MCF 10A (cell line): ENCODE data around the gene MVP. TPM values are rescaled to one million over a fixed set of nuclear protein-coding genes. Genes with fewer than 3 reads are reported as not detected.
A peak's percentile ranks its signal among the peaks of the same experiment; 100 is the strongest.

Source experiments
- BruUV-seq: library from RNA; stranded (reverse); fragments of 400-500 nt; replicated peaks from 2 replicates; lab custom pipeline; 2021; lab: Mats Ljungman, UMichigan
- CTCF ChIA-PET: fragments of 300-600 bp; sonication (Branson Sonifier 250); formaldehyde crosslinking; extraction: SDS; loops from one replicate; lab custom pipeline; 2021; ENCODE audit warnings: antibody characterized with exemption, inconsistent platforms; lab: Yijun Ruan, JAX
- POLR2A ChIA-PET: fragments of 300-600, 350-650 bp; sonication (Branson Sonifier 250); formaldehyde crosslinking; extraction: SDS; loops from one replicate; lab custom pipeline; 2020; ENCODE audit warnings: antibody characterized with exemption, inconsistent platforms; lab: Yijun Ruan, JAX
- DNase-seq: peaks from one replicate; pipeline ENCODE4 v3.0.0-alpha.2; 2018; ENCODE audit not compliant: unreplicated experiment
- H3K27ac Mint-ChIP-seq: one replicate; pipeline ENCODE4 v1.8.0; 2022; ENCODE audit warnings: mild to moderate bottlenecking, low read depth, mixed read lengths; ENCODE audit not compliant: unreplicated experiment
- H3K27me3 Mint-ChIP-seq: one replicate; pipeline ENCODE4 v1.8.0; 2022; ENCODE audit warnings: mixed read lengths; ENCODE audit not compliant: insufficient read depth, unreplicated experiment
- H3K36me3 Mint-ChIP-seq: one replicate; pipeline ENCODE4 v1.8.0; 2022; ENCODE audit warnings: mild to moderate bottlenecking, moderate library complexity, mixed read lengths; ENCODE audit not compliant: insufficient read depth, unreplicated experiment
- H3K4me1 Mint-ChIP-seq: one replicate; pipeline ENCODE4 v1.8.0; 2022; ENCODE audit warnings: mixed read lengths; ENCODE audit not compliant: insufficient read depth, unreplicated experiment
- H3K4me3 Mint-ChIP-seq: one replicate; pipeline ENCODE4 v1.8.0; 2022; ENCODE audit warnings: mild to moderate bottlenecking, moderate library complexity, mixed read lengths; ENCODE audit not compliant: unreplicated experiment
- H3K9me3 Mint-ChIP-seq: one replicate; pipeline ENCODE4 v1.8.0; 2022; ENCODE audit warnings: mixed read lengths; ENCODE audit not compliant: unreplicated experiment
- intact Hi-C: fragments of 100-400 bp; cut with micrococcal nuclease; formaldehyde crosslinking; loops from 2 replicates; pipeline ENCODE4 v1.14.1; 2022
- total RNA-seq: library from RNA; stranded (reverse); gene quantifications from 2 replicates; pipeline ENCODE4 v1.2.3, GENCODE V29; 2022
- TF ChIP-seq, protein P1 (sequence below): fragments of 200-600 bp; IDR thresholded peaks from one replicate; pipeline ENCODE4 v1.8.0; 2022; ENCODE audit warnings: antibody characterized with exemption, mild to moderate bottlenecking; ENCODE audit not compliant: unreplicated experiment

Gene MVP
- total RNA-seq, 1 experiment from 2014 or later: 56.5 TPM

DNA sequence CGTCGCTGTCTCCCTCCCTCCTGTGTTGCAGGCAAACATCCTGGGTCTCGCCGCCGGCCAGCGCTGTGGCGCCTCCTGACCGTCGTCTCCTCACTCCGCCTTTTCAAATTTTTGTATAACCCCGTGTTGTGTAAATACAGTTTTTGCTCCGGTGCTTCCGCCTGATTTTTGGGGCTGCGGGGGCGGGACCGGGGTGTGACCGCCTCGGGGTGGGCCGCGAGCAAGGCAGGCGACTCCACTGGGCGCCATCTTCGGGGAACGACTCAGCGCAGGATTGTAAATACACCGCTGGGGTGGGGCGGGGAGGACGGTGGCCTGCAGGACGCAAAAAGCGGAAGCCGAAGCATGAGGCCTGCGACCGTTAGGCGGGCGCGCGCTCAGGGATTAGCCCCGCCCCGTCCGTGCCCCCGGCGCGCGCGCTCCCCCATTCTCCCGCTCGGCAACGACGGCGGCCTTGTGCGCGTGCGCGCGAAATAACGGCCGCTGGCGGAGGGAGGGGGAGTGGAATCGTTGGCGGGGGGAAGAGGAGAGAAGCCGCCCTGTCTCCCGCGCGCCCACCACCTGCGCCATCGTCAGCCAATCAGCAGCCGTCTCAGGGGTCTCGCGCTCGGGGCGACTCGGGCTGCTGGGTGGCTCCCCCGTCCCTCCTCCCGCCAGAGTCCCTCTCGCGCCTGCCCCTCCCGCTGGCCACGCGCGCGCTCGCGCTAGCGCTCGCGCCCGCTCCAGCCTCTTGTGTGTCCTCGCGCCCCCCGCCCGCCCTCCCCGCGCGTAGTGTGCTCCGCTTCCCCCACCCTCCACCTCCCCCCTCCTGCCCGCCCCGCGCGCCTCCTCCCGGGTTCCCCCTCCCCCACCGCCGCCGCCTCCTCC lies 14.8 kb upstream of the MVP start:
- no peaks in the 10 kb centered on the region for H3K9me3 Mint-ChIP-seq
- intact Hi-C loops: loop anchor here (1.0 to 5.0 kb wide), 2 partner anchors 15 to 217 kb away; partner anchors contain the start of genes C16orf92 and KIF22
- H3K36me3 Mint-ChIP-seq: peaks cover 48% of the 10 kb centered on the region
- peaks cover 29% of the 10 kb centered on the region for H3K4me1 Mint-ChIP-seq
- ChIA-PET CTCF (interaction anchor here (1.5 to 1.9 kb wide), 2 partner anchors 12 to 15 kb away, joined by 6 to 8 read pairs; partner anchors contain the start of gene KIF22), POLR2A (interaction anchor here (0.5 to 6.7 kb wide), 11 partner anchors 11 to 262 kb away, joined by 3 to 120 read pairs (median 5); partner anchors contain the start of genes HIRIP3, KCTD13, KIF22 and MVP)
- DNase-seq: peak; percentile 95
- H3K27ac Mint-ChIP-seq: peak overlapping the region; percentile 98
- TF ChIP-seq, protein P1, sequence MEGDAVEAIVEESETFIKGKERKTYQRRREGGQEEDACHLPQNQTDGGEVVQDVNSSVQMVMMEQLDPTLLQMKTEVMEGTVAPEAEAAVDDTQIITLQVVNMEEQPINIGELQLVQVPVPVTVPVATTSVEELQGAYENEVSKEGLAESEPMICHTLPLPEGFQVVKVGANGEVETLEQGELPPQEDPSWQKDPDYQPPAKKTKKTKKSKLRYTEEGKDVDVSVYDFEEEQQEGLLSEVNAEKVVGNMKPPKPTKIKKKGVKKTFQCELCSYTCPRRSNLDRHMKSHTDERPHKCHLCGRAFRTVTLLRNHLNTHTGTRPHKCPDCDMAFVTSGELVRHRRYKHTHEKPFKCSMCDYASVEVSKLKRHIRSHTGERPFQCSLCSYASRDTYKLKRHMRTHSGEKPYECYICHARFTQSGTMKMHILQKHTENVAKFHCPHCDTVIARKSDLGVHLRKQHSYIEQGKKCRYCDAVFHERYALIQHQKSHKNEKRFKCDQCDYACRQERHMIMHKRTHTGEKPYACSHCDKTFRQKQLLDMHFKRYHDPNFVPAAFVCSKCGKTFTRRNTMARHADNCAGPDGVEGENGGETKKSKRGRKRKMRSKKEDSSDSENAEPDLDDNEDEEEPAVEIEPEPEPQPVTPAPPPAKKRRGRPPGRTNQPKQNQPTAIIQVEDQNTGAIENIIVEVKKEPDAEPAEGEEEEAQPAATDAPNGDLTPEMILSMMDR: no peak
- H3K27me3 Mint-ChIP-seq: no peaks in the 10 kb centered on the region
- no TSS peak for BruUV-seq
- H3K4me3 Mint-ChIP-seq: peak overlapping the region; percentile 92

DNA sequence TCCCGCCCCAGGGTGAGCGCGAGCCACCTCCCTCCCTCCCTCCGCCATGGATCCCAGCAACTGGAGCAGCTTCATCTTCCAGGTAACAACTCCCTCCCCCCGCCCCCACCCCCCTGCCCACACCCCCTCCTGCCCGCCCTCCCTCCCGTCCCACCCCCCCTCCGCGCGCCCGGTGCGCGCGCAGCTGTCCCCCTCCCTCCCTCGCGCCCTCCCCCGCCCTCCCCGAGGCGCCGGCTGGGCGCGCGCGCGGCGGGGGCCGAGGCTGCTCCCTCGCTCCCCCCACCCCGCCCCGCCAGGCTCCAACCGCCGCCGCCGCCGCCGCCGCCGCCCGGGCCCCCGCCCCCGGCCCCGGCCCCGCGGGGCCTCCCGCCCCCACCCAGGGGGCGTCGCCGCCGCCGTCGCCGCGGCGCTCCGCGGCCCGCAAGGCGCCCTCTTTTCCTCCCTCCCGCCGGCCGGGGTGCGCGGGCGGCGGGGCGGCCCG lies 14.1 kb upstream of the MVP start, which contains the start of gene MAZ:
MAZ (plus strand) TSS at position 431 of the 481 bp plus-strand sequence. CDS start 173 bp downstream, outside the sequence.
- DNase-seq: no peak
- H3K4me1 Mint-ChIP-seq: peaks cover 35% of the 10 kb centered on the region
- H3K27me3 Mint-ChIP-seq: no peaks in the 10 kb centered on the region
- peak within 1 kb of the TSS; percentile 92 for H3K4me3 Mint-ChIP-seq
- TF ChIP-seq, protein P1: no peak
- POLR2A ChIA-PET: interaction anchor here (0.5 to 3.7 kb wide), 6 partner anchors 13 to 852 kb away, joined by 3 to 120 read pairs (median 6); partner anchors contain the start of genes FBRS, MVP, PAGR1 and TAOK2
- no peaks in the 10 kb centered on the region for H3K9me3 Mint-ChIP-seq
- H3K36me3 Mint-ChIP-seq: peaks cover 48% of the 10 kb centered on the region
- no TSS peak for BruUV-seq
- peak within 1 kb of the TSS; percentile 98 for H3K27ac Mint-ChIP-seq
- CTCF ChIA-PET: interaction anchor here (0.8 to 3.3 kb wide), 2 partner anchors 12 to 16 kb away, joined by 4 to 50 read pairs; partner anchors contain the start of genes KIF22, MVP and PAGR1
- intact Hi-C loops: loop anchor here (5.0 kb wide), 1 partner anchor 216 kb away; the partner anchor contains the start of gene C16orf92

DNA sequence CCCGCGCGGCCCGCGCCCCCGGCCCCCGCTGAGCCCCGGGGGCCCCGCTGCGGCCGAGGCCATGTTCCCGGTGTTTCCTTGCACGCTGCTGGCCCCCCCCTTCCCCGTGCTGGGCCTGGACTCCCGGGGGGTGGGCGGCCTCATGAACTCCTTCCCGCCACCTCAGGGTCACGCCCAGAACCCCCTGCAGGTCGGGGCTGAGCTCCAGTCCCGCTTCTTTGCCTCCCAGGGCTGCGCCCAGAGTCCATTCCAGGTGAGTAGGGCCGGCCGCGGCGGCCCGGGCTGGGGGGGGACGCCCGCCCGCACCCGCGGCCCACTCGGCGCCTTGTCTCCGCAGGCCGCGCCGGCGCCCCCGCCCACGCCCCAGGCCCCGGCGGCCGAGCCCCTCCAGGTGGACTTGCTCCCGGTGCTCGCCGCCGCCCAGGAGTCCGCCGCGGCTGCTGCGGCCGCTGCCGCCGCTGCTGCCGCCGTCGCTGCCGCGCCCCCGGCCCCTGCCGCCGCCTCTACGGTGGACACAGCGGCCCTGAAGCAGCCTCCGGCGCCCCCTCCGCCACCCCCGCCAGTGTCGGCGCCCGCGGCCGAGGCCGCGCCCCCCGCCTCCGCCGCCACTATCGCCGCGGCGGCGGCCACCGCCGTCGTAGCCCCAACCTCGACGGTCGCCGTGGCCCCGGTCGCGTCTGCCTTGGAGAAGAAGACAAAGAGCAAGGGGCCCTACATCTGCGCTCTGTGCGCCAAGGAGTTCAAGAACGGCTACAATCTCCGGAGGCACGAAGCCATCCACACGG lies 13.4 kb upstream of the MVP start:
- Mint-ChIP-seq H3K4me3 (peak overlapping the region; percentile 81), H3K9me3 (no peaks in the 10 kb centered on the region), H3K27me3 (no peaks in the 10 kb centered on the region), H3K36me3 (peaks cover 50% of the 10 kb centered on the region), H3K4me1 (peaks cover 37% of the 10 kb centered on the region), H3K27ac (no peak overlapping the region)
- intact Hi-C loops: loop anchor here (5.0 kb wide), 1 partner anchor 215 kb away; the partner anchor contains the start of gene C16orf92
- ChIA-PET POLR2A (interaction anchor here (0.5 to 3.7 kb wide), 13 partner anchors 12 to 852 kb away, joined by 3 to 120 read pairs (median 6); partner anchors contain the start of genes ALDOA, CDIPT, FBRS and KIF22), CTCF (interaction anchor here (0.6 to 3.3 kb wide), 8 partner anchors 8 to 117 kb away, joined by 3 to 50 read pairs (median 3); partner anchors contain the start of genes KIF22, MVP and PAGR1)
- BruUV-seq: no TSS peak
- TF ChIP-seq, protein P1: no peak
- peak; percentile 66 for DNase-seq
